HCT116 (cell line): Measurements from ENCODE around the gene PTTG1IP. TPM values are rescaled to one million over a fixed set of nuclear protein-coding genes. Genes with fewer than 3 reads are reported as not detected.

ENCODE experiments used
- ATAC-seq: fragments of 200-7000 bp; cut with Tn5 transposase; 2 replicates; pipeline ENCODE4 v1.9.1; 2020; ENCODE audit warnings: mild to moderate bottlenecking, moderate library complexity
- BruUV-seq: library from RNA; stranded (reverse); fragments of 400-500 nt; replicated peaks from 2 replicates; lab custom pipeline; 2021; lab: Mats Ljungman, UMichigan
- CTCF ChIA-PET: fragments of 300-600 bp; sonication (Branson Sonifier 250); formaldehyde crosslinking; loops from one replicate; lab custom pipeline; 2021; ENCODE audit warnings: antibody characterized with exemption; lab: Charles Lee
- POLR2A ChIA-PET: fragments of 300-600, 350-600 bp; sonication (Branson Sonifier 250); formaldehyde crosslinking; loops from one replicate; lab custom pipeline; 2021; ENCODE audit warnings: antibody characterized with exemption; lab: Charles Lee
- RAD21 ChIA-PET, 2 experiments: fragments of 300-600 bp; sonication (Branson Sonifier 250); formaldehyde crosslinking; loops; one replicate each; lab custom pipeline; 2023; ENCODE audit warnings: low total read pairs in 2 of 2; ENCODE audit not compliant: uncharacterized antibody in 2 of 2, unreplicated experiment in 2 of 2, low non-redundant PET in 1 of 2; lab: Charles Lee
- DNase-seq: peaks from one replicate; pipeline ENCODE4 v3.0.0-alpha.2; 2010; ENCODE audit warnings: low read depth, low spot score
- H2AFZ ChIP-seq: fragments of 200-600 bp; shearing (Covaris generic), sonication (generic); 2 replicates; pipeline ENCODE4 v1.6.1; 2017; ENCODE audit warnings: low read depth, mixed run types, mixed read lengths, antibody characterized with exemption, low read length; ENCODE audit not compliant: poor library complexity, severe bottlenecking
- H3K27ac ChIP-seq: 2 replicates; pipeline ENCODE4 v1.5.1; 2012; ENCODE audit warnings: low read depth, low read length
- H3K27me3 ChIP-seq: fragments of 200-600 bp; sonication (generic); 2 replicates; pipeline ENCODE4 v1.6.1; 2016; ENCODE audit warnings: mixed run types, low read length, mixed read lengths; ENCODE audit not compliant: insufficient read depth
- H3K36me3 ChIP-seq, 2 experiments: fragments of 200-500 bp in 1 of 2; fragments of 200-600 bp in 1 of 2; sonication (Bioruptor generic) in 1 of 2; sonication (generic) in 1 of 2; 2 replicates each; pipeline versions ENCODE4 v1.5.1 to v1.6.1; 2014 to 2016; ENCODE audit warnings: low read length in 2 of 2, inconsistent platforms in 1 of 2, mixed read lengths in 1 of 2, mixed run types in 1 of 2; ENCODE audit not compliant: insufficient read depth in 2 of 2, control insufficient read depth in 1 of 2
- H3K4me1 ChIP-seq, 2 experiments: fragments of 200-600 bp in 1 of 2; sonication (generic) in 1 of 2; 2 replicates each; pipeline versions ENCODE4 v1.5.1 to v1.6.1; 2012 to 2017; ENCODE audit warnings: low read length in 2 of 2, inconsistent platforms in 1 of 2, mild to moderate bottlenecking in 1 of 2, mixed read lengths in 1 of 2, mixed run types in 1 of 2, moderate library complexity in 1 of 2; ENCODE audit not compliant: insufficient read depth in 2 of 2, control insufficient read depth in 1 of 2
- H3K4me2 ChIP-seq: fragments of 200-600 bp; sonication (generic); 2 replicates; pipeline ENCODE4 v1.6.1; 2017; ENCODE audit warnings: mixed run types, low read length, mixed read lengths
- H3K4me3 ChIP-seq, 2 experiments: fragments of 200-600 bp in 1 of 2; sonication (generic) in 1 of 2; replicated peaks in 1 of 2; 2 replicates each; pipeline ENCODE4 v1.5.1; 2011 to 2016; ENCODE audit warnings: low read length in 2 of 2, control low read depth in 1 of 2, low read depth in 1 of 2, mild to moderate bottlenecking in 1 of 2, mixed read lengths in 1 of 2, mixed run types in 1 of 2
- H3K79me2 ChIP-seq: fragments of 200-600 bp; sonication (generic); 2 replicates; pipeline ENCODE4 v1.6.1; 2017; ENCODE audit warnings: mild to moderate bottlenecking, mixed run types, low read length, moderate library complexity, mixed read lengths; ENCODE audit not compliant: insufficient read depth
- H3K9ac ChIP-seq: fragments of 200-600 bp; sonication (generic); 2 replicates; pipeline ENCODE4 v1.6.1; 2016; ENCODE audit warnings: low read length, mixed read lengths
- H3K9me2 ChIP-seq: fragments of 200-600 bp; sonication (generic), shearing (Covaris generic); 2 replicates; pipeline ENCODE4 v1.6.1; 2017; ENCODE audit warnings: mixed run types, mild to moderate bottlenecking, moderate library complexity; ENCODE audit not compliant: insufficient read depth
- H3K9me3 ChIP-seq, 2 experiments: fragments of 200-500 bp in 1 of 2; fragments of 200-600 bp in 1 of 2; sonication (Bioruptor generic) in 1 of 2; sonication (generic) in 1 of 2; 2 replicates each; pipeline ENCODE4 v1.6.1; 2014 to 2017; ENCODE audit warnings: low read length in 2 of 2, mixed read lengths in 2 of 2, inconsistent platforms in 1 of 2, low read depth in 1 of 2, mild to moderate bottlenecking in 1 of 2, mixed run types in 1 of 2, moderate library complexity in 1 of 2; ENCODE audit not compliant: control insufficient read depth in 1 of 2, insufficient read depth in 1 of 2
- H4K20me1 ChIP-seq: fragments of 200-600 bp; sonication (generic), shearing (Covaris generic); 2 replicates; pipeline ENCODE4 v1.6.1; 2017; ENCODE audit warnings: mixed run types, mild to moderate bottlenecking, moderate library complexity; ENCODE audit not compliant: insufficient read depth
- ATF3 ChIP-seq: IDR thresholded peaks from 2 replicates; pipeline ENCODE4 v1.6.1; 2012
- CEBPB ChIP-seq: IDR thresholded peaks from 2 replicates; pipeline ENCODE4 v1.6.1; 2012; ENCODE audit warnings: low read depth
- EGR1 ChIP-seq: IDR thresholded peaks from 2 replicates; pipeline ENCODE4 v1.6.1; 2012; ENCODE audit warnings: low read depth
- FOSL1 ChIP-seq: IDR thresholded peaks from 2 replicates; pipeline ENCODE4 v1.6.1; 2012; ENCODE audit warnings: low read depth
- POLR2A ChIP-seq: IDR thresholded peaks from 2 replicates; pipeline ENCODE4 v1.7.0; 2011; ENCODE audit warnings: borderline replicate concordance; ENCODE audit not compliant: insufficient read depth, insufficient read length; ENCODE audit errors: extremely low read depth
- REST ChIP-seq: IDR thresholded peaks from 2 replicates; pipeline ENCODE4 v1.6.1; 2012; ENCODE audit warnings: low read depth
- SIN3A ChIP-seq: IDR thresholded peaks from 2 replicates; pipeline ENCODE4 v1.6.1; 2012; ENCODE audit warnings: low read depth
- SP1 ChIP-seq: IDR thresholded peaks from 2 replicates; pipeline ENCODE4 v1.6.1; 2012; ENCODE audit warnings: low read depth
- YY1 ChIP-seq: IDR thresholded peaks from 2 replicates; pipeline ENCODE4 v1.6.1; 2011; ENCODE audit warnings: low read length, low read depth, moderate library complexity, mild to moderate bottlenecking; ENCODE audit not compliant: insufficient replicate concordance; ENCODE audit errors: extremely low read depth
- intact Hi-C: fragments of 100-400 bp; cut with micrococcal nuclease; formaldehyde crosslinking; loops from 2 replicates; pipeline ENCODE4 v1.10.0; 2022
- total RNA-seq: library from RNA; stranded (reverse); gene quantifications from one replicate; pipeline ENCODE4 v1.2.1, GENCODE V29; 2021; ENCODE audit not compliant: unreplicated experiment

The PTTG1IP gene
- total RNA-seq, 1 experiment from 2014 or later = 83.4 TPM

GRCh38 chr21:44919111-44919912 is 45.8 kb upstream of the PTTG1IP start:
- H3K4me2 ChIP-seq = no peak overlapping the region
- no peak overlapping the region for H3K4me3 ChIP-seq
- H3K9ac ChIP-seq = no peak overlapping the region
- intact Hi-C loops = no loop called here
- H3K27me3 ChIP-seq = peaks cover 37% of the 10 kb centered on the region
- RAD21 ChIA-PET = no interaction called here
- H3K36me3 ChIP-seq = no peaks in the 10 kb centered on the region
- BruUV-seq = no TSS peak
- no peaks in the 10 kb centered on the region for H4K20me1 ChIP-seq
- H2AFZ ChIP-seq = no peak overlapping the region
- no peaks in the 10 kb centered on the region for H3K9me2 ChIP-seq
- H3K4me1 ChIP-seq = peaks cover 2 to 32% of the 10 kb centered on the region in 2 experiments; a peak in 3 of 4 replicates
- no peaks in the 10 kb centered on the region for H3K79me2 ChIP-seq
- no peak overlapping the region for H3K27ac ChIP-seq
- POLR2A ChIA-PET = interaction anchor here (1.6 kb wide), 1 partner anchor 8 kb away, joined by 5 read pairs; no protein-coding TSS in a partner anchor
- no peak for DNase-seq
- TF ChIP-seq SIN3A = no peak
- no peak for TF ChIP-seq POLR2A
- TF ChIP-seq EGR1 = no peak
- no peak for TF ChIP-seq SP1
- TF ChIP-seq YY1 = no peak
- no peak for TF ChIP-seq FOSL1
- no peak for TF ChIP-seq CEBPB
- no peak for TF ChIP-seq REST
- no peak for TF ChIP-seq ATF3
- ATAC-seq = no peak
- CTCF ChIA-PET = no interaction called here
- H3K9me3 ChIP-seq = no peaks in the 10 kb centered on the region
